ENCODE results near the gene SURF6. TPM values are rescaled to one million over a fixed set of nuclear protein-coding genes. Genes with fewer than 3 reads are reported as not detected.

Gene SURF6
- 7.6 and 15.1 TPM in 2 replicates for total RNA-seq

GRCh38 chr9:133335924-133336811 is at the start of gene SURF6:
Gene SURF6 (minus strand): TSS chr9:133336188. CDS start chr9:133336132, 56 bp downstream.

GRCh38 chr9:133375724-133376654 is 40.0 kb upstream of the SURF6 start, which contains the start of the genes STKLD1 and SURF4:
Gene STKLD1 (plus strand): TSS chr9:133376366. CDS start chr9:133376474, 108 bp downstream.
Gene SURF4 (minus strand): TSS chr9:133376060. CDS start chr9:133375969, 91 bp downstream.

DNA sequence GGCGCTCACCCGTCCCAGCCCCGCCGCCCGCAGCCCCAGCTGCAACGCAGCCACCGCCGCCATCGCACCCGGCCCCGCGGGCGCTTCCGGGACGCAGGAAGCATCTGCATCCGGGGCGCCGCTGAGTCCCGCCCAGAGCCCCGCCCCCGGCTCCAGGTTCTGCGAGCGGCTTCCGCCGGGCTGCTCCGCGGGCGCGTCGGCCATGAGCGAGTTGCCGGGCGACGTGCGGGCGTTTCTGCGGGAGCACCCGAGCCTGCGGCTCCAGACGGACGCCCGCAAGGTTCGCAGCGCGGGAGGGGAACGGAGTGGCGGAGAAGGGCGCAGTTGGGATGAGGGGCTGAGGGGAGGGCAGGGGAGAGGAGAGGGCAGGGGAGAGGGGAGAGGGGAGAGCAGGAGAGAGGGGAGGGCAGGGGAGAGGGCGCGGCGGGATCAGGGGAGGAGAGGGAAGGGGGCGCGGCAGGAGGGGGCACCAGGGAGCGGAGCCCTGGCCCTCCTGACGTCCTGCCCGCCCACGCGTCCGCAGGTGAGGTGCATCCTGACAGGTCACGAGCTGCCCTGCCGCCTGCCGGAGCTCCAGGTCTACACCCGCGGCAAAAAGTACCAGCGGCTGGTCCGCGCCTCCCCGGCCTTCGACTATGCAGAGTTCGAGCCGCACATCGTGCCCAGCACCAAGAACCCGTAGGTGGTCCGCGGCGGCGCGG is 20.6 kb upstream of the SURF6 start, which contains the start of the genes SURF1 and SURF2:
Gene SURF1 (minus strand): TSS at position 97 of the 701 bp plus-strand sequence. CDS start 34 bp downstream, at position 63.
Gene SURF2 (plus strand): TSS at position 160 of the 701 bp plus-strand sequence. CDS start 43 bp downstream, at position 203.

DNA sequence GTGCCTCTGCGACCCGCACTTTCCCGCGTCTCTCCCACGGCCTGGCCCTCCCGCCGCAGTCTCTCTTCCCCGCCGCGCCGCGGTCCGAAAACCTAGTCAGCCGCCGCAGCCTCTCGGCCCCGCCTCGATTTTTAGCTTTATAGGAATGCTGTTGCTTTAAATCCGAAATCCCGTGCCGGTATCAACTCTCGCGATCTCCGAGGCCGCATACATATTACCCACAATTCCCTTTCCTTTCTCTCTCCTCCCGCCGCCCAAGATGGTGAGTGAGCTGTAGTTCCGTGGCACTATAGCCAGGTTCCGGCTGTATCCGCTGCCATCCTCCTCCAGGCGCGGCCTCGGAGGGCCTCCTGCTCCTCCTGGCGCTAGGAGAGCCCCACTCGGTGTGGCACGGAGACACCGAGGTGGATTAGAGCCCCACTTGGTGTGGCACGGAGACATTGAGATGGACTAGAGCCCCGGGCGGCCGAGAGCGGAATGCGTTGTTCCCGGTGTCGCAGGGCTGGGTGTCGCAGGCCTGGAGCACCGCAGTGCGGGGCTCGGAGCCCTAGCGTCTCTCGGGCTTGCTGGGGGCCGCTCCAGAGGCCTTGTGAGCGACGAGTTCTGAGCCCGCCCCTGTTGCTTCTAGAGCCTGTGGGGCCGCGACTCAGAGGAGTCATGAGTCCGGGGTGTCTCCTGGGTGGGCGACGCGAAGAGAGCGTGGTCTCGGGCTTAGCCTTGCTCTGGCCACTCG is 12.2 kb upstream of the SURF6 start, which contains the start of the genes MED22 and RPL7A:
Gene MED22 (minus strand): TSS at position 147 of the 733 bp plus-strand sequence. CDS start 1,469 bp downstream, outside the sequence.
Gene RPL7A (plus strand): TSS at position 234 of the 733 bp plus-strand sequence. CDS start 26 bp downstream, at position 260.

Other genes with a start within 250 kb of the SURF6 start
- gene RALGDS, start 214.9 kb downstream of the SURF6 start, total RNA-seq, result 23.4 and 38.5 TPM in 2 replicates
- gene GBGT1, start 172.3 kb downstream of the SURF6 start, total RNA-seq, result 3.3 and 4.5 TPM in 2 replicates
- gene OBP2B, start 126.9 kb downstream of the SURF6 start, total RNA-seq, result not detected in 2 replicates
- not detected in 2 replicates for gene ABO, start 61.0 kb downstream of the SURF6 start, total RNA-seq
- gene MED22, start 11.9 kb upstream of the SURF6 start, total RNA-seq, result 13.5 and 15.1 TPM in 2 replicates
- 2,629 and 3,058 TPM in 2 replicates for gene RPL7A, start 12.0 kb upstream of the SURF6 start, total RNA-seq
- 35.5 and 40.3 TPM in 2 replicates for gene SURF1, start 20.3 kb upstream of the SURF6 start, total RNA-seq
- gene SURF2, start 20.4 kb upstream of the SURF6 start, total RNA-seq, result 10.1 and 26.1 TPM in 2 replicates
- 726 and 791 TPM in 2 replicates for gene SURF4, start 39.9 kb upstream of the SURF6 start, total RNA-seq
- 0.19 and 0.85 TPM in 2 replicates for gene STKLD1, start 40.2 kb upstream of the SURF6 start, total RNA-seq
- 14.7 and 27.8 TPM in 2 replicates for gene REXO4, start 81.8 kb upstream of the SURF6 start, total RNA-seq
- gene ADAMTS13, start 86.2 kb upstream of the SURF6 start, total RNA-seq, result 1.2 and 1.4 TPM in 2 replicates
- 2.7 and 5.9 TPM in 2 replicates for gene CACFD1, start 123.8 kb upstream of the SURF6 start, total RNA-seq
- gene SLC2A6, start 142.9 kb upstream of the SURF6 start, total RNA-seq, result 11.3 and 21.1 TPM in 2 replicates
- not detected in 2 replicates for gene MYMK, start 188.8 kb upstream of the SURF6 start, total RNA-seq
- gene ADAMTSL2, start 198.5 kb upstream of the SURF6 start, total RNA-seq, result 1.2 and 2.8 TPM in 2 replicates

All from regular cardiac myocyte (primary cell).